SK-N-SH (cell line): ENCODE measurements around the gene PAQR3. TPM values are rescaled to one million over a fixed set of nuclear protein-coding genes. Genes with fewer than 3 reads are reported as not detected.
A peak's percentile ranks its signal among the peaks of the same experiment; 100 is the strongest.

ENCODE experiments used
- CTCF ChIA-PET: fragments of 300-600, 350-600 bp; formaldehyde crosslinking; extraction: SDS; loops from one replicate; lab custom pipeline; 2021; lab: Yijun Ruan, JAX
- POLR2A ChIA-PET: fragments of 350-600 bp; sonication (Branson Sonifier 250); formaldehyde crosslinking; extraction: SDS; loops from one replicate; lab custom pipeline; 2020; ENCODE audit warnings: antibody characterized with exemption, inconsistent platforms; lab: Yijun Ruan, JAX
- DNase-seq: peaks from one replicate; pipeline ENCODE4 v3.0.0; 2012
- H2AFZ ChIP-seq: fragments of 200-600 bp; sonication (generic); 2 replicates; pipeline ENCODE4 v1.8.1; 2016; ENCODE audit warnings: antibody characterized with exemption, mild to moderate bottlenecking, low read depth
- H3F3A ChIP-seq: fragments of 200-600 bp; sonication (generic); replicated peaks from 2 replicates; pipeline ENCODE3; 2016; ENCODE audit warnings: antibody characterized with exemption, mild to moderate bottlenecking; ENCODE audit not compliant: insufficient read depth
- H3K27ac ChIP-seq, 2 experiments: fragments of 200-500 bp in 1 of 2; fragments of 200-600 bp in 1 of 2; sonication (Bioruptor generic) in 1 of 2; sonication (generic), shearing (Covaris generic) in 1 of 2; 2 replicates each; pipeline versions ENCODE4 v1.5.1 to v1.6.1; 2014 to 2016; ENCODE audit warnings: low read depth in 2 of 2, inconsistent platforms in 1 of 2, low read length in 1 of 2, mild to moderate bottlenecking in 1 of 2, mixed read lengths in 1 of 2
- H3K27me3 ChIP-seq: fragments of 200-600 bp; sonication (generic), shearing (Covaris generic); 2 replicates; pipeline ENCODE4 v1.6.1; 2016; ENCODE audit warnings: mixed run types; ENCODE audit not compliant: insufficient read depth
- H3K36me3 ChIP-seq, 2 experiments: fragments of 200-500 bp in 1 of 2; fragments of 200-600 bp in 1 of 2; sonication (Bioruptor generic) in 1 of 2; sonication (generic) in 1 of 2; replicated peaks in 1 of 2; 2 replicates each; pipeline versions ENCODE3 to v1.5.1; 2014 to 2016; ENCODE audit warnings: low read length in 1 of 2, mild to moderate bottlenecking in 1 of 2; ENCODE audit not compliant: insufficient read depth in 2 of 2, control insufficient read depth in 1 of 2
- H3K4me1 ChIP-seq, 2 experiments: fragments of 200-500 bp in 1 of 2; fragments of 200-600 bp in 1 of 2; sonication (Bioruptor generic) in 1 of 2; sonication (generic), shearing (Covaris generic) in 1 of 2; 2 replicates each; pipeline versions ENCODE4 v1.5.1 to v1.6.1; 2014 to 2016; ENCODE audit warnings: low read depth in 1 of 2, low read length in 1 of 2, mixed run types in 1 of 2; ENCODE audit not compliant: insufficient read depth in 2 of 2, control insufficient read depth in 1 of 2
- H3K4me2 ChIP-seq: fragments of 200-600 bp; sonication (generic), shearing (Covaris generic); 2 replicates; pipeline ENCODE4 v1.6.1; 2017; ENCODE audit warnings: mixed run types
- H3K4me3 ChIP-seq, 2 experiments: fragments of 200-500 bp in 1 of 2; fragments of 200-600 bp in 1 of 2; sonication (Bioruptor generic) in 1 of 2; sonication (generic), shearing (Covaris generic) in 1 of 2; 2 replicates each; pipeline versions ENCODE4 v1.5.1 to v1.8.1; 2014 to 2016; ENCODE audit warnings: low read depth in 2 of 2, inconsistent platforms in 1 of 2, low read length in 1 of 2, mild to moderate bottlenecking in 1 of 2, mixed read lengths in 1 of 2, moderate library complexity in 1 of 2
- H3K79me2 ChIP-seq: fragments of 200-600 bp; sonication (generic); 2 replicates; pipeline ENCODE4 v1.8.1; 2017; ENCODE audit warnings: mild to moderate bottlenecking; ENCODE audit not compliant: insufficient read depth
- H3K9ac ChIP-seq: fragments of 200-600 bp; sonication (generic); 2 replicates; pipeline ENCODE4 v1.6.1; 2017; ENCODE audit warnings: mixed run types
- H3K9me2 ChIP-seq: fragments of 200-600 bp; sonication (generic); 2 replicates; pipeline ENCODE4 v1.6.1; 2017; ENCODE audit warnings: mixed run types
- H3K9me3 ChIP-seq: fragments of 200-600 bp; sonication (generic); 2 replicates; pipeline ENCODE4 v1.6.1; 2017; ENCODE audit warnings: mixed run types, mild to moderate bottlenecking, moderate library complexity
- H4K20me1 ChIP-seq: fragments of 200-600 bp; sonication (generic); 2 replicates; pipeline ENCODE4 v1.6.1; 2017; ENCODE audit warnings: mild to moderate bottlenecking, mixed run types; ENCODE audit not compliant: insufficient read depth
- FOSL2 ChIP-seq: IDR thresholded peaks from 2 replicates; pipeline ENCODE4 v1.4.0; 2012; ENCODE audit warnings: low read depth, mild to moderate bottlenecking, moderate library complexity, borderline replicate concordance
- FOXM1 ChIP-seq: IDR thresholded peaks from 2 replicates; pipeline ENCODE4 v1.4.0; 2012; ENCODE audit warnings: low read depth, mild to moderate bottlenecking
- GATA2 ChIP-seq: sonication (generic); formaldehyde crosslinking; IDR thresholded peaks from 2 replicates; pipeline ENCODE4 v1.5.0; 2020; ENCODE audit warnings: mild to moderate bottlenecking, missing genetic modification reagents
- MEF2A ChIP-seq: IDR thresholded peaks from 2 replicates; pipeline ENCODE4 v1.4.0; 2012; ENCODE audit warnings: low read depth, borderline replicate concordance
- MXI1 ChIP-seq: IDR thresholded peaks from 2 replicates; pipeline ENCODE4 v1.6.1; 2012; ENCODE audit warnings: mild to moderate bottlenecking, low read depth, low read length, improper control_type of control experiment
- NFIC ChIP-seq: IDR thresholded peaks from 2 replicates; pipeline ENCODE4 v1.4.0; 2012; ENCODE audit warnings: borderline replicate concordance
- RAD21 ChIP-seq: IDR thresholded peaks from 2 replicates; pipeline ENCODE4 v1.6.1; 2012; ENCODE audit warnings: mild to moderate bottlenecking, low read length
- SMC3 ChIP-seq: IDR thresholded peaks from 2 replicates; pipeline ENCODE4 v1.6.1; 2012; ENCODE audit warnings: low read depth, low read length, improper control_type of control experiment
- TCF12 ChIP-seq: IDR thresholded peaks from 2 replicates; pipeline ENCODE4 v1.4.0; 2012
- WGBS: methylation state at CpG from one replicate; pipeline ENCODE4 v1.1.6; 2017; ENCODE audit warnings: low lambda C conversion rate; 5-methylcytosine and 5-hydroxymethylcytosine counted together
- polyA plus RNA-seq, 3 experiments: library from polyadenylated mRNA; depleted of rRNA; stranded (reverse); fragments of >200 nt; gene quantifications; 2 replicates each; pipeline ENCODE4 v1.2.3, GENCODE V29; 2012
- TF ChIP-seq, protein P1 (sequence below): IDR thresholded peaks from 2 replicates; pipeline ENCODE4 v1.4.0; 2012; ENCODE audit warnings: low read depth, borderline replicate concordance
- TF ChIP-seq, protein P2 (sequence below): fragments of 200-600 bp; sonication (generic); IDR thresholded peaks from 2 replicates; pipeline ENCODE4 v1.6.1; 2017; ENCODE audit warnings: antibody characterized with exemption, mild to moderate bottlenecking, moderate library complexity

The PAQR3 gene
- polyA plus RNA-seq, 1 of the 3 experiments (the other 2 are of a cell fraction) = 10.3 TPM

DNA sequence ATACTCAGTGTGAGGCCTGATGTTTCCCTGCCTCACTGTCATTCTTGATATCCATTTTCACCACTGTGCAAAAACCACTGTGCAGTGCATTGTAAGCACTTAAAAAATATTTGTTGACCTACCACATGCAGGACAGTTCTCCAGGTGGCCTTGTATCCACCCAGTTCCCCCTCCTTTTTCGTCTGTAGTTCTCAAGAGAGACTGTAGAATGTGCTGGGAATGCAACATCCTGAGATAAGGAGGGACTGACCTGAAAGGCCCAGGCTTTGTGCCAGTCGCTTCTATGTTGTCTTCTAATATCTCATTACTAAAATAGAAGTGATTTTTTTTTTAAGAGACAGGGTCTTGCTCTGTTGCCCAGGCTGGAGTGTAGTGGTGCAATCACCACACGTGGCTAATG is 21.7 kb upstream of the PAQR3 start:
- no peaks in the 10 kb centered on the region for H3K9me3 ChIP-seq
- H3K9me2 ChIP-seq = no peaks in the 10 kb centered on the region
- no peaks in the 10 kb centered on the region for H4K20me1 ChIP-seq
- H3K9ac ChIP-seq = no peak overlapping the region
- no peaks in the 10 kb centered on the region for H3K36me3 ChIP-seq
- peaks cover 0 to 2% of the 10 kb centered on the region in 2 experiments; a peak in 1 of 4 replicates for H3K4me1 ChIP-seq
- no peak overlapping the region for H3K4me2 ChIP-seq
- H3K27me3 ChIP-seq = no peaks in the 10 kb centered on the region
- ChIA-PET POLR2A (no interaction called here), CTCF (no interaction called here)
- no peaks in the 10 kb centered on the region for H3F3A ChIP-seq
- TF ChIP-seq TCF12 (no peak), NFIC (no peak), FOSL2 (no peak)
- TF ChIP-seq, protein P1, sequence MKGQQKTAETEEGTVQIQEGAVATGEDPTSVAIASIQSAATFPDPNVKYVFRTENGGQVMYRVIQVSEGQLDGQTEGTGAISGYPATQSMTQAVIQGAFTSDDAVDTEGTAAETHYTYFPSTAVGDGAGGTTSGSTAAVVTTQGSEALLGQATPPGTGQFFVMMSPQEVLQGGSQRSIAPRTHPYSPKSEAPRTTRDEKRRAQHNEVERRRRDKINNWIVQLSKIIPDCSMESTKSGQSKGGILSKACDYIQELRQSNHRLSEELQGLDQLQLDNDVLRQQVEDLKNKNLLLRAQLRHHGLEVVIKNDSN = no peak
- H3K4me3 ChIP-seq = no peak overlapping the region
- no peaks in the 10 kb centered on the region for H3K79me2 ChIP-seq
- 50% methylated on average over 3 of the region's 3 CpGs for WGBS
- H2AFZ ChIP-seq = no peak overlapping the region
- no peak overlapping the region for H3K27ac ChIP-seq
- DNase-seq = no peak

GRCh38 chr4:78956975-78957374 is 17.7 kb upstream of the PAQR3 start:
- no peak for TF ChIP-seq MXI1
- no peaks in the 10 kb centered on the region for H3K36me3 ChIP-seq
- WGBS = 78% methylated on average over 5 of the region's 5 CpGs
- H3F3A ChIP-seq = no peaks in the 10 kb centered on the region
- no peak overlapping the region for H3K27ac ChIP-seq
- no peak for DNase-seq
- H3K9me2 ChIP-seq = no peaks in the 10 kb centered on the region
- H3K9me3 ChIP-seq = no peaks in the 10 kb centered on the region
- no peak overlapping the region for H2AFZ ChIP-seq
- no peaks in the 10 kb centered on the region for H3K27me3 ChIP-seq
- H3K79me2 ChIP-seq = no peaks in the 10 kb centered on the region
- POLR2A ChIA-PET = no interaction called here
- no peaks in the 10 kb centered on the region for H4K20me1 ChIP-seq
- no peak overlapping the region for H3K4me3 ChIP-seq
- no peak overlapping the region for H3K4me2 ChIP-seq
- CTCF ChIA-PET = interaction anchor here (0.7 kb wide), 1 partner anchor 1380 kb away, joined by 3 read pairs; no protein-coding TSS in a partner anchor
- H3K9ac ChIP-seq = no peak overlapping the region
- peaks cover 0 to 2% of the 10 kb centered on the region in 2 experiments; a peak in 1 of 4 replicates for H3K4me1 ChIP-seq

DNA sequence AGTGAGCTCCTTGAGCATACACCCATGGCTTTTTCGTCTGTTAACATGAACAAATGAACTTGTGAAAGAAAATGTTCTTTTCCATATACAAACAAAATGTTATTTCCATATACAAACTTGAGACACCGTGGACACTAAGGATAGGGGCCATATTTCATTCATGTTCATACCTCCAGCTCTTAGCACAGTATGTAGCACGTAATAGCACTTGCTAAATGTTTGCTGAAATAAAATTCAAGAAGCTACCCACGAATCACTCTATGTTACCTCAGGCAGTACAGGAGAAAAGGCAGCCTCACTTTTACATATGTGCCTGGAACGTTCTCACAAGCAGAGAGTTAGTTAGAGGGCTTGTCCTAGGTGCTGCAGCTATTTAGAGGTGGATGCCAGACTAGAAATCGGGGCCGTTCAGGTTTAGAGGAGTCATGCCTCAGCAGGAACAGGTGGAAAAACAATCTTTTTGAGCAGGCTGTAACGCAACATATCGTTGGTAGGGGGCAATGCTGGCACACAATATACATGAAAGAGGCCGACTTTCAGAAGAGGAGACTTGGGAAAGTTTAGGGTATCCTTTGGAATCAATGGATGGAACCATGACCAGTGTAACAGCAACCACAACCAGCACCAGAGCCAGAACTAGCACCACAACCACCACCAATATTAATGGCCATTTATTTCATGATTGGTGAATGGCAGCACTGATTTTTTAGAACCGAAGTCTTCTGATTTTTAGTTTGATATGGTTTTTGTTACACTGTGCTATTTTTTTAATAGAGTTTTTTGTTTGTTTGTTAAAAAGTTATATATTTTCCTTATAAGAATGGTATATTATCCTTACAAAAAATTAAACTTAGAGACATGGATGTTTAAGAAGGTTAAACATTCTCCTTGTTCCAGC is 14.8 kb upstream of the PAQR3 start:
- H3K4me3 ChIP-seq = peak overlapping the region in 1 of 2 experiments; percentile 40; a peak in 1 of 4 replicates
- ChIA-PET CTCF (interaction anchor here (0.7 to 4.9 kb wide), 27 partner anchors 10 to 1406 kb away, joined by 3 to 79 read pairs (median 3); partner anchors contain the start of genes CFAP299 and PAQR3), POLR2A (no interaction called here)

More for the DNA sequence above, 14.8 kb upstream of the PAQR3 start:
- TF ChIP-seq, protein P1 = no peak
- TF ChIP-seq FOXM1 (no peak), GATA2 (no peak), MEF2A (no peak), SMC3 (peak; percentile 52; the same call in 1 of the 2 replicates), RAD21 (peak; percentile 87)
- TF ChIP-seq, protein P2, sequence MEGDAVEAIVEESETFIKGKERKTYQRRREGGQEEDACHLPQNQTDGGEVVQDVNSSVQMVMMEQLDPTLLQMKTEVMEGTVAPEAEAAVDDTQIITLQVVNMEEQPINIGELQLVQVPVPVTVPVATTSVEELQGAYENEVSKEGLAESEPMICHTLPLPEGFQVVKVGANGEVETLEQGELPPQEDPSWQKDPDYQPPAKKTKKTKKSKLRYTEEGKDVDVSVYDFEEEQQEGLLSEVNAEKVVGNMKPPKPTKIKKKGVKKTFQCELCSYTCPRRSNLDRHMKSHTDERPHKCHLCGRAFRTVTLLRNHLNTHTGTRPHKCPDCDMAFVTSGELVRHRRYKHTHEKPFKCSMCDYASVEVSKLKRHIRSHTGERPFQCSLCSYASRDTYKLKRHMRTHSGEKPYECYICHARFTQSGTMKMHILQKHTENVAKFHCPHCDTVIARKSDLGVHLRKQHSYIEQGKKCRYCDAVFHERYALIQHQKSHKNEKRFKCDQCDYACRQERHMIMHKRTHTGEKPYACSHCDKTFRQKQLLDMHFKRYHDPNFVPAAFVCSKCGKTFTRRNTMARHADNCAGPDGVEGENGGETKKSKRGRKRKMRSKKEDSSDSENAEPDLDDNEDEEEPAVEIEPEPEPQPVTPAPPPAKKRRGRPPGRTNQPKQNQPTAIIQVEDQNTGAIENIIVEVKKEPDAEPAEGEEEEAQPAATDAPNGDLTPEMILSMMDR = peak; percentile 61
- no peaks in the 10 kb centered on the region for H3K36me3 ChIP-seq
- H3K27ac ChIP-seq = no peak overlapping the region
- H3K27me3 ChIP-seq = no peaks in the 10 kb centered on the region
- no peaks in the 10 kb centered on the region for H3F3A ChIP-seq
- H3K79me2 ChIP-seq = no peaks in the 10 kb centered on the region
- 45% methylated on average over 11 of the region's 11 CpGs for WGBS
- no peak overlapping the region for H2AFZ ChIP-seq
- DNase-seq = peak; percentile 18
- no peaks in the 10 kb centered on the region for H3K9me2 ChIP-seq
- H3K9ac ChIP-seq = no peak overlapping the region
- peaks cover 0 to 2% of the 10 kb centered on the region in 2 experiments; a peak in 1 of 4 replicates for H3K4me1 ChIP-seq
- H4K20me1 ChIP-seq = no peaks in the 10 kb centered on the region
- H3K4me2 ChIP-seq = no peak overlapping the region
- H3K9me3 ChIP-seq = no peaks in the 10 kb centered on the region
